ENCODE data around the gene PHLDB3.

GRCh38 chr19:43526884-43527859, 22.6 kb upstream of the PHLDB3 start, which contains the start of gene ETHE1:
- TF ChIP-seq CTCF (IDR thresholded peaks at IDR 0.05; ENCODE audit: poor library complexity, severe bottlenecking) = no peak
- no peak for TF ChIP-seq RAD21 (conservative IDR thresholded peaks at IDR 0.05)
- TF ChIP-seq EP300 (conservative IDR thresholded peaks at IDR 0.05; ENCODE audit: poor library complexity, severe bottlenecking) = no peak

Data from neural cell (in vitro differentiated cells).